Measurements from ENCODE around the gene KLHDC9.

KLHDC9 gene

DNA sequence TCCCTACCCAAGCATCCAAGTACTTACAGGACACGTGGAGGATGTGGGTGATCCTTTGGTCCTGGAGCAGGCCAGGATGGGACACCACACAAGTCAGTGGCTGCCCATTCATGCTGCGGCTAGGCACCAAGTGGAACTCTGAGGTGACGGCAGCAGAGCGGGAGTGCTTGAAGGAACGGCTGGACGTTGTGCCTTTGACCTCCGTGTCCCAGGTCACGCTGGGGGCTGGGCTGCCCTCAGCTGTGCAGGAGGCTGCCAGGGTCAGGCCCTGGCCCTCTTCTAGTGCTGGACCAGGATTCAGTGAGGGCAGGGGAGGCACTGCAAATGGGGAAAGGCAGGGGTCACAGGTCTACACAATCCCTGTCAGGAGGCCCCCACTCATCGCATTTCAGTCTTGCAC lies 20.7 kb upstream of the KLHDC9 start:
- no peak for DNase-seq

DNA sequence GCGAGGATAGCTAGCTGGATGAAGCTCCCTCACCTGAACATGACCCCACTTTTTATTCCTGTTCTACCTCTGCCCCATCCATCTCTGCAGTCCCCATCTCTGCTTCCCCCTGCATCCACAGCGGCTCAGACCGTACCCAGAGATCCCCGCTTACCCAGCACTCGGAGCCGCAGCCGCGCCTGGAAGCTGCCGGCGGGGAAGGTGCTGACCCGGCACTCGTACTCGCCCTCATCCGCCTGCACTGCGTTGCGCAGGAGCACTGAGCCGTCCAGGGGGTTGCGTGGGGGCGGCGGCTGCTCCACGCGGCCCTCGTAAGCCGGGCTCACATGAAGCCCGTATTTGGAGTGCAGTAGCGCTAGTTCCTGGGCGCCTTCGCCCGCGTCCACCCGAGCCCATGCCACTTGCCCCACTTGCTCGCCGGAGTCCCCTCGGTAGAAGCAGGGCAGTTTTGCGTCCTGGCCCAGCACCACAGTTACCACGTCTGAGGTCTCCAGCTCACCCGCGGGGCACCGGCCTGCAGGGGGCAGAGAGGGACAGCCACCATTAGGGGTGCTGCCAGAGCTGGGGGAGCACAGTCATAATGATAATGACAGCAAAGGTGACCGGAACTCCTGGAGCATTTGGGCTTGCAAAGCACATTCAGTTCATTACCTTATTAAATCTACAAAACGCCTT lies 18.6 kb upstream of the KLHDC9 start:
- no peak for DNase-seq

GRCh38 chr1:161080441-161081405 lies 17.4 kb upstream of the KLHDC9 start:
- no peak for DNase-seq

DNA sequence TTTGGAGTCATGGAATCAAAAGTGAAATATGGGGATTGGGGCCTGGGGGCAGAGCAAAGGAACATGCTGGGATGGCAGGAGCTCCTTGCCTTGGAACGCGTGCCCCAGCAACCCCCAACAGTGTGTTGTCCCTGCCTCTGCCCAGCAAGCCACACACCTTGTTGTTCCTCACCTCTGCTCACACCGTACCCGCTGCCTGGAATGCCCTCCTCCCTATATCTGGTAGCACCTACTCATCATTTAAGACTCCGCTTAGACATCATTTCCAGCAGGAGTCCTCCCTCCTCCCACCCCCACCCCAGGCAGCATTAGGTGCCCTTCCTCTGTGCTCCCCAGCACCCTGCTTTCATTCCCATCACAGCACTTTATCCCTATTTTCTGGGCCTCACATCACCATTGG lies 16.6 kb upstream of the KLHDC9 start:
- no peak for DNase-seq

- DNase-seq: no peak
Observed at GRCh38 chr1:161082483-161082882, 15.7 kb upstream of the KLHDC9 start.

- no peak for DNase-seq
Observed at GRCh38 chr1:161082996-161083747, 15.0 kb upstream of the KLHDC9 start.

DNA sequence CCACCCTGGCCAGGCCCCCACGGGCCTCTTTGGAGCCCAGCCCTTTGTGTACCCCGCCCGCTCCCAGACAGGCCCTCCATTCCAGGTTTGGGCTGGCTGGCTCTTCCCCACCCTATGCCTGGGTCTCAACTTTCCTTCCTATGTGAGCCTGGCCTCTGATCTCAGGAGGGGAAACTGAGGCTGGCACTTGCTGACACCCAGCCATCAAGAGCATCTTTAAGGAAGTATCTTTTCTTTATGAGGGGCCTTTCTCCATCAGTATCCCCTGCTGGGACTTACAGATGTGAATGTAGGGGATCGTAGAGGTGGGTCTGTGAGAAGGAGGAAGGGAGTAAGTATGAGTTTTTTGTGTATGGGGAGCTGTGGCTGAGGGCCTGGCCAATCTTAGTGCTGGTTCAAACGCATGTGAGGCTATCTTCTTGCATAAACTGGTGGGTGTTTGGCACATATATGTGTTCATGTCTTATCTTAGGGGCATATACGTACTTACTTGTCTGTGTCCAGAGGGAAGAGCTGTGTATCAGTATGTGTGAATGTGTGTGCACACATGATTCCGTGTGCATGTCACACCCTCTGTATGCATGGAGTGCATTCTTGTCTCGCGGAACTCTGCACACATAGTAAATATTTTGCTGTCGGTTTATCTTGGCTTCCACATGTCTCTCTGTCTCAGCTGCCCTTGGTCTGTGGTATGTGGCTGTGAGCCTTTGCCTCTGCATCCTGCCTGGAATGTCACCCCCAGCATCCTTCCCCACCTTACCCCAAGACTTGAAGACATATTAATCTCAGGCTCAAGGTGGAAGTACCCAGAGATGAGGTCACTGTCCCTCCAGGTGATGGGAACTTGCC lies 14.2 kb upstream of the KLHDC9 start:
- no peak for DNase-seq

DNA sequence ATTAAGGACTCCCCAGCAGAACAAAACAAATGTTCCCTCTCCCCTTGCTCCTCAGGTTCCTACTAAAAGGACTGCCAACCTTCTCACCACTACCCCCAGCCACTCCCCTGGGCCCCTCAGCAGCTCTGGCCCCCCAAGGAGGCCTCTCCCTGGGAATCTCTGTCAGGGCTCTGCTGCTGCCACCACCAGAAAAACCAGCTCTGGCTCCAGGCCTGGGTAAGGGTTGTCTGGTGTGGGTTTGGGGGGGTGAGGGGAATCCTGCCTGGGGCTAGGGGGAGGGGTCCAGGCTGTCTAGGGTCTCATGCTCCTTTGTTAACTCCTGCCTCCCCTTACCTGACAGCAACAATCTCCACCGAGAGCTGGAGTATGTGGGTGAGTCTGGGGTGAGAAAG lies 13.6 kb upstream of the KLHDC9 start:
- DNase-seq: no peak

DNA sequence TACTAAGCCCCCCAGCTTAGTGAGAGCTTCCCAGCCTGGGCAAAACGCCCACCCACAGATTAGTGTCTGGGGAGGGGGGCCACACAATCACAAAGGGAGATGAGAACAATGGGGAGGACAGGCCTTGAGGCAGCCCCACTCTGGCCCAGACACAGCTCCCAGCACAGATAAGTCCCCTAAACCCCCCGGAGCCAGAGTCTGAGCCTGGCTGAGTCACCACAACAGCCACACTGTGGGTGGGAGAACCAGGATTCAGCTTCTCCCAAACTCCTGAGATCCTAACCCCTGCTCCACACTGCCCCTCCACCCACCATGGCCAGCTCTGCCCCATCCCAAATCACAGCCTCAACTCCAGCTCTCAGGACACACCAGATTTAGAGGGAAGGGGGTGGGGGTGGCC lies 13.0 kb upstream of the KLHDC9 start:
- no peak for DNase-seq

GRCh38 chr1:161086457-161086856 lies 11.7 kb upstream of the KLHDC9 start:
- DNase-seq: no peak

DNA sequence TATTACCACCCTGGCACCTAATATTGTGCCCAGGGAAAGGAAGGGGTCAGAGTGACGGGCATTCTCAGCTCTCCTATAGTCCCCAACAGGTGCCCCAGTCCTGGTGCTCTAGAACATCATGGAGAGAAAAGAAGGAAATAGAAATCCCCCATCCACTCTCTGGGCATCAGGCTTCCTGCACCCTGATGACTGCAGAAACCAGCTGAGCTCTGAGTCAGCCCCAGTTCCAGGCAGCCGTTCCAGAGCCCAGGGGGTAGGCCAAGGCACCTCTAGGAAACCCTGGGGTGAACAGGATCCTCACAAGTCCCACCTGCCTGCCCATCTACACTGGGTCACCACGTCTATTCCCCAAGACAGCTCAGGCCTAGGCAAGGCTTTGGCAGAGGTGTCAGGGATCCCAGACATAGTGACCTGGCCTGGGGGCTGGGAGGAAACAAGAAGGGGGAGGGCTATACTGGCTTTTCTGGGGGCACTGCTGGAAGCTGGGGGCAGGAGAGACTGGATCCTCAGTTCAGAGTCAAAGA lies 9.5 kb upstream of the KLHDC9 start:
- DNase-seq: no peak

DNA sequence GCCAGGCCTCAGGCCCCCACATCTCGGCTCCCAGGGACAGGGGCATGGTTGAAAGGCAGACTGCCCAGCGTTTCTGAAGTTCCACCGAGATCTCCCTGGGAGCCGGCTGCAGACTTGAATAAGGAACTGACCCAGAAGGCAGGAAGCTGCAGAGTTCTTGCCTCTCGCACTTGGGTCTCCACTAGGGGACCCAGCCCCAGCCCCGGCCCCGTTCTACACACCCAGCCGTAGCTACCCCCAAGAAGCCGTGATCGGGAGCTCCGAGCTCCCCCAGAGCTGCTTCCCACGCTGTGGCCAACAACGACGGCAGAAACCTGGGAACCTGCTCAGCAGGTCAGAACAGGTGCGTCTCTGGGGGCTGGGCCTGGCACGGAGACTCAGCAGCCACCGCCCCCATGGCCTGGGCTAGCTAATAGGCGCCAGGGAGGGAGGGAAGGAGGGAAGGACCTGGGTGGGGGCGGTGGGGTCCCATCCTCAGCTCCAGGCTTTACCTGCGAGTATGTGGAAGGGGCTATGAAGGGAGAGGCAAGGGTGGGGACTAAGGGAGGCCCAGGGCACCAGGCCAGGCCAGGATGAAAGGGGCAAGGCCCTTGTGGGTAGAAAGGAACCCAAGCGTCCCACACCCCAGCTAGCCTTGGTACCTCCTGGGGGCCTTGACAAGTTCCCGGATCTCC lies 8.8 kb upstream of the KLHDC9 start, which contains the start of gene NECTIN4:
NECTIN4 (minus strand) TSS at position 308 of the 674 bp plus-strand sequence; CDS start at position 46, 262 bp downstream.
- no peak for DNase-seq

GRCh38 chr1:161089938-161090337 lies 8.2 kb upstream of the KLHDC9 start:
- no peak for DNase-seq

- peak; percentile 10 for DNase-seq
Observed at GRCh38 chr1:161090617-161091016, 7.5 kb upstream of the KLHDC9 start.

- DNase-seq: no peak
Observed at GRCh38 chr1:161091093-161091492, 7.1 kb upstream of the KLHDC9 start.

- no peak for DNase-seq
Observed at GRCh38 chr1:161091796-161092507, 6.2 kb upstream of the KLHDC9 start.

DNA sequence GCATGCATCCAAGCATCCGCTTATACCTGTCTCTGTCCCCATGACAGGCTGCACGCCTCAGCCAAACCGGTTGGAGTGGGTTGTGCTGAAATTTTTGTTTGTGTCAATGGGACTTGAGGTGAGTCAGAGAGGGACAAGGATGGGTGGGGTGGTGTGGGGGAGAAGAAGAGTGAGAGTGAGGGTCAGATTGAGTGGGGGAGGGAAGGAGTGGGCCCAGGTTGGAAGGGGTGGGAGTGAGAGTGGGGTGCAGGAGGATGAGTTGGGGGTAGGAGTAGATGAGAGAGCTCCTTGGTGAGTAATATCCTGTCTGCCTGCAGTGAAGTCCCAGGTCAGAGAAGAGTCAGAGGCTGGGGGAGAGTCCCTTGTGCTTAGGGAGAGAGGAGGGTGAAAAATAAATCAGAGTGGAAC lies 5.5 kb upstream of the KLHDC9 start:
- no peak for DNase-seq

GRCh38 chr1:161094481-161094880 lies 3.7 kb upstream of the KLHDC9 start:
- no peak for DNase-seq

GRCh38 chr1:161095230-161095629 lies 2.9 kb upstream of the KLHDC9 start:
- no peak for DNase-seq

GRCh38 chr1:161096015-161096414 lies 2.1 kb upstream of the KLHDC9 start:
- DNase-seq: no peak

DNA sequence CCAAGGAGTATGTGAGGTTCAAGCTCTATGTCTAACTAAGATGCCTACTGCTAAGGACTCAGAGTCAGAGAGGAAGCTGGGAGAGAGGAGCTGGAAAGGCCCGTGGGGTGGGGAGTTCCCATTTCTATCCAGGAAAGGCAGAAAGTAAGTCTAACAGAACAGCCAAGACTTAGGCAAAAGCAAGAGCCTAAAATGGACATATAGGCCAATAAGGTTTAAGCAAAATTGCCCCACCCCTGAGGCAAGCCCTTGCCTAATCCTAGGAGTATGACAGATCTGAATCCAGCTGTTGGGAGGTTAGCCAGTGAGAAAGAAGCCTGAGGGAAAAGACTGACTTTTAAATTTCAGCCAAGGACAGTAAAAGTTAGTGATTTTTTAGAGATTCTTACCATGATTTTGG lies 1.6 kb upstream of the KLHDC9 start:
- no peak for DNase-seq
